GM21528 (cell line): ENCODE data around the gene CBS.
"Not testable (repeated sequence)": the region's sequence is repeated elsewhere in the genome, so short reads cannot be mapped to it uniquely, and the experiment has no call there.

ENCODE experiments used
- ATAC-seq: cut with Tn5 transposase; IDR thresholded peaks from one replicate; pipeline ENCODE4 v1.9.1; 2021; ENCODE audit warnings: mild to moderate bottlenecking, moderate library complexity; ENCODE audit not compliant: unreplicated experiment, low FRiP score

The CBS gene

DNA sequence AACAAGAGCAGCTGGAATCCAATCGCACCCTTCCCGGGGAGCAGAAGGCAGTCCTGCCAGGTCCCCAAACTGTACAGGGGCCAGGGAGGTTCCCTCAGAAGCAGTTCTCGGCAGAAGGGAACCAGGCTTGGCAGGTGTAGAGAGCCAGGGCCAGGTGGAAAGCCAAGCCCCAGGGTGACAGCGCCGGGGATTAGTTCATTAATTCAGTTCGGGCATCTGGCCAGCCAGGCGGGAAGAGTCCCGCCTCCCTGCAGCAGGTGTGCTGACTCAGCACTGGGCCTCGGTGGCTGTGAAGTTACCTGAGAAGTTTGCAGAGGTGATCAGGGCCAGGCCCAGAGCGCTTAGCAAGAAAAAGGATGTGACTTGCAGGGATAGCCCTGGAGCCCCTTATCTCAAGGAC, 6.0 kb downstream of the CBS start:
- ATAC-seq, result not testable (repeated sequence)

DNA sequence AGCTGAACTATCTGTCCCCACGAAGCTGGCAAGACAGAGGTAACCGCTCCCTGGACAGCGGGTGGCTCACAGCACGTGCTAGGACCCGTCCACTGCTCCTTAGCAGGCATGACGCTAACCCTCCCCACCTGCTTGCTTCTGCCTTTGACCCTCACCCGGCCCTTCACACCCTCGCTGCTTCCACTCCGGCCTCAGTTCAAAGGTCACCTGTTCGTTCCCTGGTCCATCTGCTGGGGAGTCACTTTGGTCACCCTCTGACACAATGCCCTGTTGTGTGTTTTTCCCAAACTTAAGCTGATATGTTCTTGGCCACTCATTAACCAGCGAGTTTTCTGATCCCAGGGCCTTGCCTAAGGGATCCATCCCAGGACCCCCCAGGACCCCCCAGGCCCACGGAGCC, 7.6 kb downstream of the CBS start:
- ATAC-seq, result not testable (repeated sequence)

DNA sequence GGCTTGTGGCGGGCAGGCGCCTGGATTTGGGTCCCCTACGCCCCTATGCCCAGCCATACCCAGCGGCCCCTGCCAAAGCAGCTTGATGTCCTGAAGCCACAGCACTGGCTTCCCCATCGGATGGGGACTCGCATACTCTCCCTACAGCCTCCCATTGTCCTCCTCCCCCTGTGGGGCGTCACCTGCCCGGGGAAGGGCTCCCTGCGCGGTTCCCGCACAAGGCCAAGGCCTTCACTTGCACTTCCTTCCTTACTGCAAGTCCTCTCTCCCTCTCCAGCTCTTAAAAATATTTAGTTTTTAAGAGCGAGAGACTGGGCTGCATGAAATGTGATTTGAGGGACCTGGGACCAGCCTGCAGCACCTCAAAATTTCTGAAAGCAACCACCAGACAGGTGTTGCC, 8.9 kb downstream of the CBS start:
- ATAC-seq, result not testable (repeated sequence)

DNA sequence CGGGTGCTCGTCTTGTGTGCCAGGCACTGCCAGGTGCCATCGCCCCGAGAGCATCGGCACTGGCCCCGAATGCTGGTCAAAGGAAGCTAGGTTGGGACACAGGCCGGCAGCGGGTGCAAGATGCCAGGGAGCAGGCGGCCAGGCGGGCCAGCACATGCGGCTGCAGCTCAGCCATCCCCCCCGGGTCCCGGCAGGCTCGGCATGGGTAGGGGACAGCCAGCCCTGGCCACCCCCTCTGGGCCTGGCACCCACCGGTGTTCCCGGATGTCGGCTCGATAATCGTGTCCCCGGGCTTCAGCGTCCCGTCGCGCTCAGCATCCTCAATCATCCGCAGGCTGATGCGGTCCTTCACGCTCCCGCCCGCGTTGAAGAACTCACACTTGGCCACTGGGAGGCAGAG, 9.6 kb downstream of the CBS start:
- ATAC-seq, result not testable (repeated sequence)

DNA sequence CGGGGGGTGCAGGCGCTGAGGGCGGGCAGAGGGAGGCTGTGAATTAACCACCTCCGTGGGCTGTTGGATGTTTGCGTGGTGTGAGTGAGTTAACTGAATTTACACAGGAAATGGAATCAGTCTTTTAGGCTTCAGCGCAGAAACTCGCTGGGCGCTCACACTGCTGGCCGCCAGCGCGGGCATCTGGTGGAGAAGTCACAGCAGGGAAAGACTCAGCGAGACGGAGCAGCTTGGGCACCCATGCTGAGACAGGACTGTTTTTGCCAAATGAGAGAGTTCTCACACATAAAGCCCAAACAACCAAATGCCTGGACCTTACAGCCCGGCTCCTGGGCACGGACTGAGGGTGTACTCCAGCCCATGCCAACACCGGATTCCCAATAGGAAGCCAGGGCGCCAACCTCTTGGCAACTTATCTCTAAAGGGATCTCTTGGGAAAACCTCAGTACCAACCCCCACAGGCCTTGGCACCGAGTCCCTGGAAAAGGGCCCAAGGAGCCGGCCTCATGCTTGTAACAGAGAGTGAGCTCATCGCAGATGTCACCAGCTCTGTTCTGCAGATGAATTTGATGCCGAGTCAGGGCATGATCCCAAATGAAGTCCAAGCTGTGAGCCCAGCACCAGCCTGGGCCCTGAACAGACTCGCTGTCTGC, 11.2 kb downstream of the CBS start:
- not testable (repeated sequence) for ATAC-seq

DNA sequence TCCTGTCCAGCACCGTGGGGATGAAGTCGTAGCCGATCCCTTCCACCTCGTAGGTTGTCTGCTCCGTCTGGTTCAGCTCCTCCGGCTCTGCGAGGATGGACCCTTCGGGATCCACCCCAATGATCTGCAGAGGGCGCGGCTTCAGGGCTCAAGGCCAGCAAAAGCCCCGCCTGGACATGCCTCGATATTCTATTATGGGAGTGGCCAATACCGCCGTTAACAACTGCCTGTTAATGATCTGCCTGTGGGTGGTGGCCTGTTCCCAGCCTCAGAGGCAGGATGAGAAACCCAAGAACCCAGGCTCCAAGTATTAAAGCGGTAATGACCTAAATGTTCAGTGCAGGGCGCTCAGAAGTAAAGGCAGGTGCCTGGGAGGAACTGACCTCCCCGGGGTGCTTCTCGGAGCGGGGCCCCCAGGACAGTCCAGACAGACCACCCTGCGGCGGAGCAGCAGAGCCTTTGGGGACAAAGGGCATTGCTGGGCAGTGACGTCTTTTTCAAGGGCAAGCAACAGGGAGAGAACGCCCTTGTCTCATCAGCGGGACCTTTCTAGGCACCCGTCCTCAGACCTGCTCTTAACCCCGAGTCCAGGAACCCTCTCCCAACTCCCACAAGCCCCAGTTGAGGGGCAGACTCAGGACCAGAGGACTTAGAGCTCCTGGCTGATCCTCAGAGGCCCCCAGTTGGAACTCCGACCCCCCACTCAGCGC, 12.5 kb downstream of the CBS start:
- ATAC-seq, result not testable (repeated sequence)

DNA sequence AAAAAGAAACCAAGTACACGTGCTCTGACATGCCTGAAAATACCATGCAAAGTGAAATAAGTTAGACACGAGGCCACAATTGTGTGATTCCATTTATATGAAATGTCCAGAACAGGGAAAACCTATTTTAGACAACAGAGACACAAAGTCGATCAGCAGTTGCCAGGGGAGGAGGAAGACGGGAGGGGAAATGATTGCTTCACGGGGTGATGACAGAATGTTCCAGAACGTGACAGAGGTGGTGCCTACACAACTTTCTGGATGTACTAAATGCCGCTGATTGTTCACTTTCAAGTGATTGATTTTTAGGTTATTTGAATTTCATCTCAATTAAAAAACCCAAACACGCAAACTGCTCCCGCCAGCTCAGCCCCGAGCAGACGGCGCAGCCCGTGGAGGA, 22.5 kb downstream of the CBS start:
- ATAC-seq, result not testable (repeated sequence)

DNA sequence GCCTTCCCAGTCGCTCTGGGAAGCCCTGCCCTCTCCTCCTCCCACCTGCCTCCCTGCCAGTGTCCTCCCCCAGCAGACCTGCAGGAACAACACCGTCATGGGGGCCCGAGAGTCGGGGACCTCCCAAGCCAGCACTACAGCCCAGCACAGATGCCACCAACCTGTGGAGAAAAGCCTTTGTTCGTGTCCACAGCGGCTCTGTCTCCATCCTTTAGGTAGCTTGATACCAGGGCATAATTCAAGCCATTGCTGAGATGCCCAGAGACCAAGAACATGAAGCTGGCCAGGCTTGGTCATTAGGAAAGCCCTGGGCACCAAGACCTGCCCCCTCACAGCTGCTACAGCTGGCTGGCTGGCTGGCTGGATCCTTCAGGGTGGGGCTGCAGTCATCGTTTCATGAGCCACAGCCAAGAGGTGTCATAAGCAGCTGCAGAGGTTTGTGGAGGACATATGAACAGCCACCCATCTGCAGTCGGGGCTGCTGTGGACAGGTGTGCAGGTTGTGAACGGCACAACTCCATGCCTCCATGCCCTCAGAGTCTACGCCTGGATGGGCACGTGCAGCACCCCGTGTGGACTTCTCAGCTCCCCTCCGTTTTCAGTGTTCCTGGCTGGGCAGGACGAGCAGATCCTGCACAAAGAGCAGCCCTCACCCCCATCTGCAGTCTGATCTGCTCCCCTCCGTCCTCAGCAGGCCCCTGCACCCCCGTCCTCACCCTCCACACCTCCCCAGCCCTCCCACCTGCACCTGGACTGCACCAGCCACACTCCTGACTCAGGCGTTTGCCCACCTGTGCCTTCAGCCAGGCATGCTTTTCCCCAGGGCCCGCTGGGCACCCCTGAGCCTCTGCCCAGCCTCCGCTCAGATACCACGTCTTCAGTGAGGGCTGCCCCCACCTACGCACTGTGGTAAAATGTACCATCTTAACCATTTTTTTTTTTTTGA, 29.5 kb downstream of the CBS start:
- ATAC-seq, result not testable (repeated sequence)

DNA sequence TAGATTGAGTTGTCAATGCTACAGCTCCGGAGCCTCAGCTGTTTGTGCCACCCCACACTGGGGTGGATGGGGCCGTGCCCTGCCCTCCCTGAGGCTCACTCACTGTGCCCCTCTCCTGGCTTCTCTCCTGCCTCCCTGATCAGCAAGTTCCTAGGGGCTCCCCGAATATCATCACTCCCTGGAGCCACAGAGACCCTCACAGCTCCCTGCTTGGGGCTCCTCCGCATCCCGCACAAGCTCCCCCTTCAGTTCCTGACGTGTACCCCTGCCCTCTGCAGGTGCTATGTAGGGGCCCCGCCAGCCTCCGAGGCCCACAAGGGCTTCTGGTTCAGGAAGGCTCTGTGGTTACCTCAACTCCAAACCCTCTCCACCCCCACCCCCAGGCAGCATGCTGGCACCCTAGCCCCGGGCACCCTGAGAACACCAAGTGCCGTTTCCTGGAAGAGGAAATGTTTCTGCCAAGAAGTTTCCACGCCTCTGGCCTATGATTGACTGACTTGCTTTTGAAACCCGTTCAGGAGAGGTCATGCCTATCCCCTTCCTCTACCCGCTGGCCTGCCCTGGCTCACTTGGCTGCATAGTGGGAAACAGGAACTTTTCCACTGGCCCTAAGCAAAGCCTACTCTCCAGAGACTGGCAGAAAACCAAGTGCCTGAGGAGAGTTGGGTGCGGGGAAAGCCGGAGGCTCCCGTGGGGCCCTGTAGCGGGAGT, 30.3 kb downstream of the CBS start:
- ATAC-seq, result not testable (repeated sequence)

DNA sequence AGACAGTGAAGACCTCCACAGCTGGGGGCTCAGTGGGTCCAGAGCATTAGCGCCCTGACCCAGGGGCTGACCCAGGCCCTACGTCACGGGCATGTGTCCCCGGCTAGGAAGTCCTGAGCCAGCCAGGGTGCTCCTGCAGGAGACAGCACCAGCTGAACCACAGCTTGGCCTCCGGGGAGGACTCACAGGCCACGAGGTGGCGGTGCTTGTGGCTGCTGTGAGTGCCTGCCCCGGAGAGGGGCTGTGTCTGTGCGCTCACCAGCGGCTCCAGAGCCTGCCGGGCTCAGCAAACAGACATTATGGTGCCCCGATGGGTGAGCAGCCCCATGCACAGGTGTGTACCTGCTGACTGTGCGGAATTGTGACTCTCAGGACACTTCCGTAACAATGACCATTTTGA, 31.1 kb downstream of the CBS start:
- not testable (repeated sequence) for ATAC-seq

DNA sequence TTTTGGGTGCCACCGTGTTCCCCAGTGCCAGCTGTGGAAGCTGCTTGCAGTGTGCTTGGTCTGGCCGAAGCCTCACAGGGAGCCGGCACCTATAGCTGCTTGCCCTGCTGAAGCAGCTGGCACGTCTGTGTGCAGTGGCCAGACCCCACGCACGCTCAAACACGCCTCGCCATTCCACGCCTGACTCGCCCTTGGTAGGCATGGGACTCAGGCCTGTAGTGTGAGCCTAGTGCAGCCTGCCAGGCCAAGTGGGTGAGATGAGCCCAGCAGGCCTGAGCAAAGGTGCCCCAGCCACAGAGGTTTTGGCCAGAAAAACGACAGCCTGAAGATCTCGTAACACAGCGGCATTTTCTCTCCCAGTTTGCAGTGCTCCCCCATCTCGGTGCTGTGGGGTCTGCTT, 32.3 kb downstream of the CBS start:
- ATAC-seq, result not testable (repeated sequence)

DNA sequence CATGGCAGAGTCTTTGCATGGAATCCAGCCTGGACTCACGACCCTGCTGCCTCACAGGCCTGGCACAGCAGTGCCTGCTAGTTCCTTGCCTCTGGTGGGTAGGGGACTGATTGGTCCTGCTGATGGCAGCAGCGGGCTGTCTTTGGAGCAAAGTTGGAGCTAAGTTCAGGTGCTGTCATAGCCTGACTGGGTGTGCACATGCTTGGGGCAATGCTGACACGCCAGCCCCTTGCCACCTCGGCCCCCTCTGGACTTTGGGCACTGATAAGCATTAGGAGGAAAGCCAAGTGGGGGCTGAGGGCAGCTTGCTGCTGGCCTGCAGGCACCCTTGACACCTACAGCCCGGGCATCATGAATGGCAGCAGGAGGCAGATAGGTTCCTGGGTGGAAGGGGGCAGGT, 33.5 kb downstream of the CBS start:
- ATAC-seq, result not testable (repeated sequence)

DNA sequence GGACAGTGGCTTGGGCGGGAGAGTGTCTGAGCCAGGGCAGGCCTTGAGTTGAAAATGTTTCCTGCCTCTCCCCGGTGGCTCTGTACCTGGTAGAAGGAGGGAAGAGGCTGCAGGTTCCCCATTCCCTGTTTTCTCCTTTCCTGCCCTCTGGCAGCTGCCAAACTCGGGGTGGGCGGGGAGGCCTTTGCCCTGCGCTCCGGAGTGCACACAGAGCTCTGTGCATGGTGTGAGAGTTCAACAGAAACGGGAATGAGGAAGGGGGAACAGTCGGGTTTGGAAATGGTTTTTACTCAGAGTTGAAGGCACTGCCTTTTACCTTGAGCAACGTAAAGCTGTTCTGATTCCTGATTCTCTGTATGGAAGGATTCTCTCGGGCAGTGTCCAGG, 37.0 kb downstream of the CBS start:
- ATAC-seq, result not testable (repeated sequence)

DNA sequence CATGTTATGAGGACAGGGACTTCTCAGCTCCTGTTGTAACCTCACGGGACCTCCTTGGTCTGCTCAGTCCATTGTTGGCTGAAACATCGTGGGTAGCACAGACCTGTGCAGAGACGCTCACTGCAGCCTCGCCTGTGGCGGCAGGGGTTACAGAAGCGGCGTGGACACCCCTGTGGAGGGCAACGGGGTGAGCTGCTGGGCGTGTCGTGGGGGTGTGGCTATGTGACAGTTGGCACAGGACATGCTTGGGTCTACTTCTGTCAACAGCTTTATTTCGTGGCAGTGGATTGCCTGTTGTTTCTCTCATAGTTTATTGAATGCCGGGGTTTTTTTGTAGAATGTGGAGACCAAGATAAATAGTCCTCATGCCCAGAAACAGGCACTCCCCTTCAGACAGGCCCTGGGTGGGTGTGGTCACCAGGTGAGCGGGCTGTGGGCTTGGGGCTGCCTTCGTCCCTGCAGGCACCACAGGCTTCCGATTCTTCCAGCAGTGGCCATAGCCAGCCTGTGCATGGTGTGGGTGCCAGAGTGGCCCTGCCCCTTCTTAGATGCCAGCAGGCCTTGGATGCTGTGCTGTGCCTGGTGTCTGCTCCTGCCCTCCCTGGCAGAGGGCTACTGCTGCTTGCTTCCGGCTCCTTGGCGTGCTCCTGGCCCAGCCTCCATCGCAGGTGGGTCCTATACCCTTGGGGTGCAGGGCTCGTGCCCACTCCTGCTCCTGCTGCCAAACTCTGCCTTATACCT, 37.5 kb downstream of the CBS start:
- not testable (repeated sequence) for ATAC-seq

DNA sequence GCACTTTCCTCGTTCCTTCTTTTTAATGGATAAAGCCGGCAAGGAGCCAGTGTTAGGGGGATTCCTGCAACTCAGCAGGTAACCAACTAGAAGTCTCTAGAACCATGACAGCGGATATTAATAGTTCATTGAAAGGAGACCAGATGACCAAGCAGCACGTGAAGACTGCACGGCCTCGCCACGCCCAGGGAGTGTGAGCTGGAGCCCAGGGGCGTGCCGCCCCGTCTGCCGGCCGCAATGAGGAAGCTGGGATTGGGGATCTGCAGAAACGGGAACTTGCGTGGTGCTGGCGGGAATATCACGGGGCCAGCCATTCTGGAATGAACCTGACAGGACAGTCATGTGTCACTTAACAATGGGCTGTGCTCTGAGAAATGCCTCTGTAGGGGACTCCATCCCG, 38.7 kb downstream of the CBS start:
- not testable (repeated sequence) for ATAC-seq

DNA sequence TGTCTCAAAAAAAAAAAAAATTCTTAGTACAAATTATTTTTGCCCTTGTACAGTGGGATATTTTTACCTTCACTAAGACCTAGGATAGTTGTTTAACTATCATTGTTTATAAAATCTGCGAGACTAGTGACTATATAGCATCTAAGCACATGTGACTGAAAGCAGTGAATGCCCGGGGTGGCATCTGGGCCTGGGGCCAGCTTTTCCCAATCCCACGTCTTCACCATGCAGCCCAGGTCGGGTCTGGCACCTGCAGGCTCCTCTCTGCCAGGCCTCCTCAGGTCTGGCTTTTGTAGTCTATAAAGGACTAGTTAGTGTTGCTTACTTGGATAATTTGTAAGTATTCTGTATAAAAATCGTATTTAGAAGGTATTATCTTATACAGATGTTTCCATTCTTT, 40.8 kb downstream of the CBS start:
- no peak for ATAC-seq

DNA sequence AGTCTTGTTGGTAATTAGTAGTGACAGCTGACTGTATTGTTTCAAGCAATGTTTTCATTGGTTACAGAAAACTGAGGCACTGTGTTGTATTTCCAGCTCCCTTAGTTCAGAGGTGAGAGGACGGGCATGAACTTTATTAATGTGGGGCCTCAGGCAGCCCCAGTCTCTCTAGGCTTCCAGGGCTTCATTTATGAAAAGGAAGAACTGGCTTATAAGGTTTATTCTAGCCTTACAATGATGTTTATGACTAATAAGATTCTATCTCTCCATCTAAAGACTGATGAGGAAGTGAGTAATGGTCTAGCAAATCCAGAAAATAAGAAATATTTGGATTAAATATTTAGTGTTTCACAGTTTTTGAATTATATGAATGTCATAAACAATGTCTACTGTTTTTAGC, 41.5 kb downstream of the CBS start:
- no peak for ATAC-seq

DNA sequence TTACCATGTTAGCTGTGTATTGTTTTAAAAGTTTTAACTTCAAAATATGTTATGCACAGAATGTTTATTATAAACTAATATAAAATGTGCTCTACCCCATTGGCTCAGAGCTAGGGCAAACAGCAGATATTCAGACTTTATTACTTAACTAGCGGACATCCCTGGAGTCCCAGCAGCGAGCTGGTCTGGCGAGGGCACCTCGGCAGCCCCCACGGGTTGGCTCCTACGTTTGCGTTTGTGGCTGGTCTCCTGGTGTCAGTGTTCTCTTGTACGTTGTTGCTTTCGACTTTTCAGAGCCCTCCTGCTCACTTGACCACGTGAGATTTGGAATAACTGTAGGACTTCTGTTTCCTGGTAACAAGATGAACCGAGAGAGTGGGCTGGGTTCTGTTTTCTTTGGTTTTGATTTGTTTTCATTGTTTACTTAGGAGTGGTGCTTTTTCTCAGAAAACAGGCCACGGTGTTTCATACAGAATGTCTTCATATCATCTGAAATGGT, 44.5 kb downstream of the CBS start:
- ATAC-seq, result no peak

DNA sequence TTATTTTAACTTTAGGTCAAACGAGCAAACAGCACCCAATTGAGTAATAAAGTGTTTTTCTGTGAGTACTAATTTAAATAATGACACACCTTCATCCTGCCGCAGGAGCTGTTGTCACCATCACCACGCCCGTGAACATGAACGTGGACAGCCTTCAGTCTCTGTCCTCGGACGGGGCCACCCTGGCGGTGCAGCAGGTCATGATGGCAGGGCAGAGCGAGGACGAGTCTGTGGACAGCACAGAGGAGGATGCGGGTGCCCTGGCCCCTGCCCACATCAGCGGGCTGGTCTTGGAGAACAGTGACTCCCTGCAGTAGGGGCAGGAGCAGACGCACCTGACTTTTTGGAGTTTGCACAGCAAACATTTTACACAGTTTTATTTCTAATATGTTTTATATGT, 45.9 kb downstream of the CBS start:
- no peak for ATAC-seq
